Natural killer cell (primary cell): ENCODE measurements around the gene ERRFI1. TPM values are rescaled to one million over a fixed set of nuclear protein-coding genes. Genes with fewer than 3 reads are reported as not detected.
"Not testable (repeated sequence)": the region's sequence is repeated elsewhere in the genome, so short reads cannot be mapped to it uniquely, and the experiment has no call there.

Experiments
- ATAC-seq, 3 donors: fragments of 150-1000 bp in 2 of 3; fragments of 200-7000 bp in 1 of 3; cut with Tn5 transposase; 1 replicate in 1 of 3; 2 replicates in 2 of 3; pipeline ENCODE4 v1.10.0; 2021; ENCODE audit warnings: mild to moderate bottlenecking in 2 of 3, moderate library complexity in 2 of 3
- DNase-seq, 2 donors: peaks; one replicate each; pipeline versions ENCODE4 v3.0.0 to v3.0.0-alpha.2; 2013 to 2021; ENCODE audit warnings: mixed read lengths in 1 of 2
- H3K27ac ChIP-seq: one replicate; pipeline ENCODE4 v1.5.1; 2013; ENCODE audit warnings: mild to moderate bottlenecking, low read length
- H3K27me3 ChIP-seq: one replicate; pipeline ENCODE4 v1.6.1; 2013; ENCODE audit warnings: low read length; ENCODE audit not compliant: control insufficient read depth, insufficient read depth
- H3K36me3 ChIP-seq: one replicate; pipeline ENCODE4 v1.6.1; 2013; ENCODE audit warnings: low read length; ENCODE audit not compliant: control insufficient read depth, insufficient read depth
- H3K4me1 ChIP-seq: one replicate; pipeline ENCODE4 v1.6.1; 2013; ENCODE audit warnings: low read length; ENCODE audit not compliant: control insufficient read depth, insufficient read depth
- H3K4me3 ChIP-seq: one replicate; pipeline ENCODE4 v1.5.1; 2013; ENCODE audit warnings: low read length
- H3K9me3 ChIP-seq: one replicate; pipeline ENCODE4 v1.6.1; 2013; ENCODE audit warnings: low read length; ENCODE audit not compliant: control insufficient read depth, insufficient read depth
- H3K27ac Mint-ChIP-seq, 2 donors: one replicate each; pipeline ENCODE4 v1.8.0; 2022; ENCODE audit warnings: mild to moderate bottlenecking in 2 of 2, mixed read lengths in 2 of 2, moderate library complexity in 1 of 2
- H3K27me3 Mint-ChIP-seq, 2 donors: one replicate each; pipeline ENCODE4 v1.8.0; 2022; ENCODE audit warnings: low read depth in 2 of 2, mixed read lengths in 2 of 2
- H3K36me3 Mint-ChIP-seq: one replicate; pipeline ENCODE4 v1.8.0; 2022; ENCODE audit warnings: mixed read lengths
- H3K4me1 Mint-ChIP-seq, 2 donors: one replicate each; pipeline ENCODE4 v1.8.0; 2022; ENCODE audit warnings: mixed read lengths in 2 of 2
- H3K4me3 Mint-ChIP-seq: one replicate; pipeline ENCODE4 v1.8.0; 2022; ENCODE audit warnings: mild to moderate bottlenecking, moderate library complexity, mixed read lengths
- H3K9me3 Mint-ChIP-seq, 2 donors: one replicate each; pipeline ENCODE4 v1.8.0; 2022; ENCODE audit warnings: mixed read lengths in 2 of 2
- WGBS: methylation state at CpG from one replicate; pipeline ENCODE4 v1.1.7; 2013; ENCODE audit warnings: missing lambda C conversion rate; ENCODE audit not compliant: insufficient coverage; 5-methylcytosine and 5-hydroxymethylcytosine counted together
- intact Hi-C: fragments of 100-400 bp; cut with micrococcal nuclease; formaldehyde crosslinking; loops from one replicate; pipeline ENCODE4 v1.14.2; 2022
- total RNA-seq, 4 donors: library from RNA; stranded (reverse); fragments of 120-200 nt in 1 of 4; gene quantifications; one replicate each; pipeline versions ENCODE4 v1.2.3 to v1.2.4, GENCODE V29; 2013 to 2022
- TF ChIP-seq, protein P1 (sequence below): fragments of 200-600 bp; IDR thresholded peaks from one replicate; pipeline ENCODE4 v1.8.0; 2022; ENCODE audit warnings: antibody characterized with exemption

Gene ERRFI1
- total RNA-seq, 3 donors from 2014 or later (not counting 1 experiment from before 2014, with no cell fraction given) = 2.9 to 4.9 (median 4.0) TPM

DNA sequence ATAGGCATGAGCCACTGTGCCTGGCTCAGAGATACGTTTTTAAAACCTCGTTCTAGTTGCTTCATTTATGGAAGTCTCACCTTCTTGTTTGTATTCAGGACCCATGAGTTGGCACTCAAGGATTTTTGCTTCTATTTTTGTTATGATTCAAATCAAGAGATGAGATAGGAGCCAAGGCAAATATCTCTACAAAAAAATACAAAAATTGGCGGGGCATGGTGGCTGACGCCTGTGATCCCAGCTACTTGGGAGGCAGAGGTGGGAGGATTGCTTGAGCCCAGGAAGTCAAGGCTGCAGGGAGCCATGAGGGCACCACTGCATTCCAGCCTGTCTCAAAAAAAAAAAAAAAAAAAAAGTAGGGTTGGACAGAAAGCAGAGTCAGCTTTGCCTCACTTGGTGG lies 36.8 kb upstream of the ERRFI1 start:
- no peaks in the 10 kb centered on the region for H3K27me3 ChIP-seq
- H3K36me3 Mint-ChIP-seq = no peaks in the 10 kb centered on the region
- TF ChIP-seq, protein P1, sequence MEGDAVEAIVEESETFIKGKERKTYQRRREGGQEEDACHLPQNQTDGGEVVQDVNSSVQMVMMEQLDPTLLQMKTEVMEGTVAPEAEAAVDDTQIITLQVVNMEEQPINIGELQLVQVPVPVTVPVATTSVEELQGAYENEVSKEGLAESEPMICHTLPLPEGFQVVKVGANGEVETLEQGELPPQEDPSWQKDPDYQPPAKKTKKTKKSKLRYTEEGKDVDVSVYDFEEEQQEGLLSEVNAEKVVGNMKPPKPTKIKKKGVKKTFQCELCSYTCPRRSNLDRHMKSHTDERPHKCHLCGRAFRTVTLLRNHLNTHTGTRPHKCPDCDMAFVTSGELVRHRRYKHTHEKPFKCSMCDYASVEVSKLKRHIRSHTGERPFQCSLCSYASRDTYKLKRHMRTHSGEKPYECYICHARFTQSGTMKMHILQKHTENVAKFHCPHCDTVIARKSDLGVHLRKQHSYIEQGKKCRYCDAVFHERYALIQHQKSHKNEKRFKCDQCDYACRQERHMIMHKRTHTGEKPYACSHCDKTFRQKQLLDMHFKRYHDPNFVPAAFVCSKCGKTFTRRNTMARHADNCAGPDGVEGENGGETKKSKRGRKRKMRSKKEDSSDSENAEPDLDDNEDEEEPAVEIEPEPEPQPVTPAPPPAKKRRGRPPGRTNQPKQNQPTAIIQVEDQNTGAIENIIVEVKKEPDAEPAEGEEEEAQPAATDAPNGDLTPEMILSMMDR = no peak
- no peaks in the 10 kb centered on the region for H3K36me3 ChIP-seq
- no peak overlapping the region for H3K4me3 Mint-ChIP-seq
- ATAC-seq = no peak
- H3K9me3 ChIP-seq = no peaks in the 10 kb centered on the region
- 89% methylated on average over 4 of the region's 4 CpGs for WGBS
- no peak for DNase-seq
- no peaks in the 10 kb centered on the region for H3K4me1 Mint-ChIP-seq
- H3K4me3 ChIP-seq = no peak overlapping the region
- H3K27me3 Mint-ChIP-seq = peaks cover 0 to 14% of the 10 kb centered on the region in 2 donors
- intact Hi-C loops = no loop called here
- no peak overlapping the region for H3K27ac Mint-ChIP-seq
- no peak overlapping the region for H3K27ac ChIP-seq
- H3K9me3 Mint-ChIP-seq = no peaks in the 10 kb centered on the region
- H3K4me1 ChIP-seq = no peaks in the 10 kb centered on the region

DNA sequence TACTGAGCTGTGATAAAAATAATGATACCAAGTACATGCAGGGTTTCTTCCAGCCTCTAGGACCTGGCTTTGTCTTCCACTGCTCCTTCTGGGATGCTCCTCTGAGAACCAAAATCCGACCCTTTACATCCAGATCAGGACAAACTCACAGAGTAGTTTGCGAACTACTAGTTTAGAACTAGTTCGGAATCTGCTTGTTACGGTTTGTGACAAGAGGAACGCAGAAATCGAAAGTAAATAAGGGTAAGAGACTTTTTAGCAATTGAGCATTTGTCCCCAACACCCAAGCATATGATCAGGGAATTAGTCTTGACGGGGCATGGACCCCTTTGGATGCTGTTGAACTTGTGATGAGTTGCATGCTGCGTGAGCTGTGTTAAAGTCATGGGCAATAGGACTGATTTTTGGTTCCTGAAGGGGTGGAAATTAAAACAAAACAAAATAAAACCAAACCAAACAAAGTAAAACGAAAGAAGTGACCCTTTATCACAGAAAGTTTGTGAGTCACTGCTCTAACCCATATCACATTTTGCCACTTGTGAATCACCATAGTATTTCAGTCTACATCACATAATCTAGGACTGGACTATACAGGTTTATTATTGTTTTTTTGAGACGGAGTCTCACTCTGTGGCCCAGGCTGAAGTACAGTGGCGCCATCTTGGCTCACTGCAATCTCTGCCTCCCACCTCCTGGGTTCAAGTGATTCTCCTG lies 35.7 kb upstream of the ERRFI1 start:
- Mint-ChIP-seq H3K27ac (no peak overlapping the region), H3K9me3 (no peaks in the 10 kb centered on the region), H3K4me3 (no peak overlapping the region), H3K36me3 (no peaks in the 10 kb centered on the region), H3K4me1 (no peaks in the 10 kb centered on the region), H3K27me3 (peaks cover 0 to 14% of the 10 kb centered on the region in 2 donors)
- intact Hi-C loops = no loop called here
- H3K27ac ChIP-seq = no peak overlapping the region
- no peaks in the 10 kb centered on the region for H3K36me3 ChIP-seq
- no peaks in the 10 kb centered on the region for H3K27me3 ChIP-seq
- ATAC-seq (no peak), DNase-seq (no peak)
- H3K4me3 ChIP-seq = no peak overlapping the region
- no peaks in the 10 kb centered on the region for H3K4me1 ChIP-seq
- TF ChIP-seq, protein P1 = no peak
- 88% methylated on average over 9 of the region's 11 CpGs for WGBS
- H3K9me3 ChIP-seq = no peaks in the 10 kb centered on the region

DNA sequence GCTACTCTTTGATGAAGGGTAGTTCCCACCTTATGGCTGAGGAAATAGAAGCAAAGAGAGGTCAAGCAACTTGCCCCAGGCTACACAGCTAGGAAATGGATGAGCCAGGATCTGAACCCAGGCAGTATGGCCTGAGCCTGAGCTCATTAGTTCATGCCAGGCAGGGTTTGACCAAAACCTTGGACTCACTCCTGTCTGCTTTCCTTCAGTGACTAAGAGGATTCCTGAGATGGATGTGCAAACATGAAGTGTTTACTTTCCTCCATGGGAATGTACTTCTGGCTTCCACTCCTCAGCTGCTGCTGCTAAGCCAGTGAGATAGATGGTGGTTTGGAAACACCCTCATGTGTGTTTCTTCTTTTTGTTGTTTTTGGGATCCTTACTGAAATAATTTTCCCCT lies 35.1 kb upstream of the ERRFI1 start:
- Mint-ChIP-seq H3K9me3 (no peaks in the 10 kb centered on the region), H3K4me3 (no peak overlapping the region), H3K27ac (no peak overlapping the region), H3K4me1 (no peaks in the 10 kb centered on the region), H3K36me3 (no peaks in the 10 kb centered on the region), H3K27me3 (peaks cover 0 to 10% of the 10 kb centered on the region in 2 donors)
- ATAC-seq (no peak), DNase-seq (no peak)
- intact Hi-C loops = no loop called here
- H3K4me1 ChIP-seq = no peaks in the 10 kb centered on the region
- no peaks in the 10 kb centered on the region for H3K36me3 ChIP-seq
- no peaks in the 10 kb centered on the region for H3K9me3 ChIP-seq
- no peak overlapping the region for H3K27ac ChIP-seq
- TF ChIP-seq, protein P1 = no peak
- no peak overlapping the region for H3K4me3 ChIP-seq
- H3K27me3 ChIP-seq = no peaks in the 10 kb centered on the region

DNA sequence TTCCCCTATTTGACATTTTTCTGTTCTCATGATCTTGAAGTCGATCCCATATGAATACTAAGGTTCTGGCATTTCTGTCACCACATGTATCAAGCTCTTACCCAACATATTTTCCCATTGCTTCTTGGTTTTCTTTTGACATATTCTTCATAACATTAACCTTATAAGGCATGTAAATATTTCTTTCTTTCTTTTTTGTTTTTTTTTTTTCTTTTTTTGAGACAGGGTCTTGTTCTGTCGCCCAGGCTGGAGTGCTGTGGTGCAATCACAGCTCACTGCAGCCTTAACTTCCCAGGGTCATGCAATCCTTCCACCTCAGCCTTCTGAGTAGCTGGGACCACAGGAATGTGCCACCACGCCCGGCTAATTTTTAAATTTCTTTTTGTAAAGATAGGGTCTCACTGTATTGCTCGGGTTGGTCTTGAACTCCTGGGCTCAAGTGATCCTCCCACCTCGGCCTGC lies 33.1 kb upstream of the ERRFI1 start:
- Mint-ChIP-seq H3K4me3 (no peak overlapping the region), H3K36me3 (no peaks in the 10 kb centered on the region), H3K27me3 (peaks cover 0 to 4% of the 10 kb centered on the region in 2 donors), H3K4me1 (no peaks in the 10 kb centered on the region), H3K9me3 (no peaks in the 10 kb centered on the region), H3K27ac (no peak overlapping the region)
- Histone ChIP-seq H3K36me3 (no peaks in the 10 kb centered on the region), H3K9me3 (no peaks in the 10 kb centered on the region), H3K4me3 (no peak overlapping the region), H3K27me3 (no peaks in the 10 kb centered on the region), H3K27ac (no peak overlapping the region), H3K4me1 (no peaks in the 10 kb centered on the region)
- ATAC-seq (no peak), DNase-seq (no peak)
- intact Hi-C loops = no loop called here
- TF ChIP-seq, protein P1 = no peak
- 84% methylated on average over 6 of the region's 6 CpGs for WGBS

DNA sequence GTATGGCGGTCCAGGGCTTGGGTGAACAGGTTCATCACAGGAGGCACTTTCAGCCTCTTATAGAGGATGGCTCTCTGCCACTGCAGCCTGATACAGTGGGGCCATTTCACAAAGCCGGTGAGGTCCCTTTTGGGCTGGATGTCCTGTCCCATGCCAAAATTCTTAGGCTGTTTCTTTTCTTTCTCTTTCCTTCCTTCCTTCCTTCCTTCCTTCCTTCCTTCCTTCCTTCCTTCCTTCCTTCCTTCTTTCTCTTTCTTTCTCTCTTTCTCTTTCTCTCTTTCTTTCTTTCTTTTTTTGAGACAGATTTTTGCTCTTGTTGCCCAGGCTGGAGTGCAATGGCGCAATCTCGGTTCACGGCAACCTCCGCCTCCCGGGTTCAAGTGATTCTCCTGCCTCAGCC lies 31.7 kb upstream of the ERRFI1 start:
- ATAC-seq, H3K27me3 ChIP-seq, H3K4me3 Mint-ChIP-seq, H3K4me1 ChIP-seq, H3K9me3 Mint-ChIP-seq, H3K27ac ChIP-seq, H3K27ac Mint-ChIP-seq, H3K4me1 Mint-ChIP-seq, H3K36me3 Mint-ChIP-seq, H3K27me3 Mint-ChIP-seq, H3K36me3 ChIP-seq, H3K4me3 ChIP-seq, DNase-seq, H3K9me3 ChIP-seq, intact Hi-C loops: not testable (repeated sequence)
- 93% methylated on average over 7 of the region's 7 CpGs for WGBS
